ENCODE measurements around the gene CT45A7. TPM values are rescaled to one million over a fixed set of nuclear protein-coding genes. Genes with fewer than 3 reads are reported as not detected.
"Not testable (repeated sequence)": the region's sequence is repeated elsewhere in the genome, so short reads cannot be mapped to it uniquely, and the experiment has no call there.

CT45A7 gene
- not detected in 2 replicates for total RNA-seq (2013; cell fraction: nucleolus; rRNA removed)
- not detected in 2 replicates for total RNA-seq (2014; rRNA removed)
- not detected in 2 replicates for total RNA-seq (2014; rRNA removed; fragmentation: Illumina TruSeq; extraction: Trizol)
- not detected in 2 replicates for total RNA-seq (2021)
- polyA plus RNA-seq (2011; ENCODE audit: low read depth): not detected
- polyA plus RNA-seq (2011; rRNA removed): not detected in 2 replicates
- polyA plus RNA-seq (2011; cell fraction: cytosol; rRNA removed): not detected in 2 replicates
- polyA plus RNA-seq (2011; cell fraction: nucleus; rRNA removed): not detected in 2 replicates
- polyA plus RNA-seq (2012): not detected in 2 replicates
- polyA plus RNA-seq (2014; fragmentation: Illumina TruSeq; extraction: Trizol): not detected in 2 replicates
- polyA plus RNA-seq (2014; fragmentation: Nextera tagmentation; extraction: Ambion mirVana): not detected
- polyA plus RNA-seq (2014; rRNA removed): not detected in 2 replicates
- not detected for polyA plus RNA-seq (2016; fragmentation: Nextera tagmentation; extraction: Ambion mirVana)
- not detected in 2 replicates for polyA minus RNA-seq (2011; rRNA and poly(A)+ RNA removed)
- polyA minus RNA-seq (2011; cell fraction: cytosol; rRNA and poly(A)+ RNA removed): not detected in 2 replicates
- polyA minus RNA-seq (2011; cell fraction: nucleus; rRNA and poly(A)+ RNA removed): not detected in 2 replicates
- not detected for Bru-seq, nascent RNA
- not detected for BruChase-seq, experiment 1, labeled RNA remaining after a 6-hour chase
- BruChase-seq, experiment 2, labeled RNA remaining after a 2-hour chase: not detected
- long read RNA-seq, experiment 1: 0 reads
- long read RNA-seq, experiment 2: 0 reads

- H3K79me2 ChIP-seq (ENCODE audit: control insufficient read depth, insufficient read depth, low read length); DNase-seq (ENCODE audit: low read depth, low spot score); H3K9ac ChIP-seq (ENCODE audit: control insufficient read depth, insufficient read depth, low read length); H3K36me3 ChIP-seq (ENCODE audit: control insufficient read depth in 2 of 2, insufficient read depth in 2 of 2, low read length in 1 of 2); H3K27me3 ChIP-seq (replicated peaks in 1 of 2; ENCODE audit: control insufficient read depth in 2 of 2, insufficient read depth in 2 of 2, low read length in 1 of 2); H4K20me1 ChIP-seq (ENCODE audit: control insufficient read depth, insufficient read depth); CTCF ChIA-PET; RAD21 ChIA-PET (ENCODE audit: unreplicated experiment); H3K4me2 ChIP-seq (ENCODE audit: control insufficient read depth, insufficient read depth); in situ Hi-C loops (cut with MboI); SMC1A ChIA-PET (ENCODE audit: uncharacterized antibody, unreplicated experiment); BruUV-seq (replicated peaks); H3K4me1 ChIP-seq (ENCODE audit: control insufficient read depth, insufficient read depth, low read length); intact Hi-C loops (cut with micrococcal nuclease; ENCODE audit: unreplicated experiment); H3K27ac ChIP-seq (ENCODE audit: control insufficient read depth, insufficient read depth); H3K9me3 ChIP-seq (replicated peaks; ENCODE audit: control insufficient read depth, insufficient read depth, low read length); H2AFZ ChIP-seq (ENCODE audit: control insufficient read depth, low read depth, low read length); FAIRE-seq; POLR2A ChIA-PET; ATAC-seq; H3K4me3 ChIP-seq: not testable (repeated sequence)
- WGBS (ENCODE audit: insufficient coverage, insufficient replicate concordance, low lambda C conversion rate, missing lambda C conversion rate): no CpG with 5 or more reads among the region's 17 CpGs
Measured at GRCh38 chrX:135837180-135837579, at the start of gene CT45A7. Gene CT45A7, minus strand, starts transcription at chrX:135837280. Its CDS starts 3,747 bp downstream, at chrX:135833533.

GRCh38 chrX:135882741-135883140, 45.7 kb upstream of the CT45A7 start:
- CTCF ChIA-PET; H2AFZ ChIP-seq (ENCODE audit: control insufficient read depth, low read depth, low read length); H3K27ac ChIP-seq (ENCODE audit: control insufficient read depth, insufficient read depth); H3K4me3 ChIP-seq; SMC1A ChIA-PET (ENCODE audit: uncharacterized antibody, unreplicated experiment); DNase-seq (ENCODE audit: low read depth, low spot score); POLR2A ChIA-PET; FAIRE-seq; H4K20me1 ChIP-seq (ENCODE audit: control insufficient read depth, insufficient read depth); in situ Hi-C loops (cut with MboI); BruUV-seq (replicated peaks); intact Hi-C loops (cut with micrococcal nuclease; ENCODE audit: unreplicated experiment); RAD21 ChIA-PET (ENCODE audit: unreplicated experiment); H3K9ac ChIP-seq (ENCODE audit: control insufficient read depth, insufficient read depth, low read length); H3K79me2 ChIP-seq (ENCODE audit: control insufficient read depth, insufficient read depth, low read length); H3K27me3 ChIP-seq (replicated peaks in 1 of 2; ENCODE audit: control insufficient read depth in 2 of 2, insufficient read depth in 2 of 2, low read length in 1 of 2); H3K36me3 ChIP-seq (ENCODE audit: control insufficient read depth in 2 of 2, insufficient read depth in 2 of 2, low read length in 1 of 2); H3K4me1 ChIP-seq (ENCODE audit: control insufficient read depth, insufficient read depth, low read length); H3K9me3 ChIP-seq (replicated peaks; ENCODE audit: control insufficient read depth, insufficient read depth, low read length); ATAC-seq; H3K4me2 ChIP-seq (ENCODE audit: control insufficient read depth, insufficient read depth): not testable (repeated sequence)
- WGBS (ENCODE audit: insufficient coverage, insufficient replicate concordance, low lambda C conversion rate, missing lambda C conversion rate): 0% methylated on average over 4 of the region's 5 CpGs

- H4K20me1 ChIP-seq (ENCODE audit: control insufficient read depth, insufficient read depth); ATAC-seq; SMC1A ChIA-PET (ENCODE audit: uncharacterized antibody, unreplicated experiment); H3K4me2 ChIP-seq (ENCODE audit: control insufficient read depth, insufficient read depth); H2AFZ ChIP-seq (ENCODE audit: control insufficient read depth, low read depth, low read length); DNase-seq (ENCODE audit: low read depth, low spot score); FAIRE-seq; H3K27me3 ChIP-seq (replicated peaks in 1 of 2; ENCODE audit: control insufficient read depth in 2 of 2, insufficient read depth in 2 of 2, low read length in 1 of 2); H3K4me3 ChIP-seq; H3K79me2 ChIP-seq (ENCODE audit: control insufficient read depth, insufficient read depth, low read length); intact Hi-C loops (cut with micrococcal nuclease; ENCODE audit: unreplicated experiment); H3K36me3 ChIP-seq (ENCODE audit: control insufficient read depth in 2 of 2, insufficient read depth in 2 of 2, low read length in 1 of 2); H3K9me3 ChIP-seq (replicated peaks; ENCODE audit: control insufficient read depth, insufficient read depth, low read length); BruUV-seq (replicated peaks); H3K27ac ChIP-seq (ENCODE audit: control insufficient read depth, insufficient read depth); POLR2A ChIA-PET; H3K9ac ChIP-seq (ENCODE audit: control insufficient read depth, insufficient read depth, low read length); RAD21 ChIA-PET (ENCODE audit: unreplicated experiment); in situ Hi-C loops (cut with MboI); H3K4me1 ChIP-seq (ENCODE audit: control insufficient read depth, insufficient read depth, low read length); CTCF ChIA-PET: not testable (repeated sequence)
- WGBS (ENCODE audit: insufficient coverage, insufficient replicate concordance, low lambda C conversion rate, missing lambda C conversion rate): no CpG with 5 or more reads among the region's 17 CpGs
Measured at GRCh38 chrX:135871712-135872111, 34.6 kb upstream of the CT45A7 start, which contains the start of gene CT45A9. Gene CT45A9, minus strand, starts transcription at chrX:135871812. Its CDS starts 3,751 bp downstream, at chrX:135868061.

- H2AFZ ChIP-seq (ENCODE audit: control insufficient read depth, low read depth, low read length); H3K9ac ChIP-seq (ENCODE audit: control insufficient read depth, insufficient read depth, low read length); ATAC-seq; CTCF ChIA-PET; H3K79me2 ChIP-seq (ENCODE audit: control insufficient read depth, insufficient read depth, low read length); in situ Hi-C loops (cut with MboI); BruUV-seq (replicated peaks); intact Hi-C loops (cut with micrococcal nuclease; ENCODE audit: unreplicated experiment); H3K27ac ChIP-seq (ENCODE audit: control insufficient read depth, insufficient read depth); SMC1A ChIA-PET (ENCODE audit: uncharacterized antibody, unreplicated experiment); RAD21 ChIA-PET (ENCODE audit: unreplicated experiment); H3K4me1 ChIP-seq (ENCODE audit: control insufficient read depth, insufficient read depth, low read length); FAIRE-seq; H3K4me2 ChIP-seq (ENCODE audit: control insufficient read depth, insufficient read depth); H4K20me1 ChIP-seq (ENCODE audit: control insufficient read depth, insufficient read depth); DNase-seq (ENCODE audit: low read depth, low spot score); H3K36me3 ChIP-seq (ENCODE audit: control insufficient read depth in 2 of 2, insufficient read depth in 2 of 2, low read length in 1 of 2); H3K9me3 ChIP-seq (replicated peaks; ENCODE audit: control insufficient read depth, insufficient read depth, low read length); POLR2A ChIA-PET; H3K27me3 ChIP-seq (replicated peaks in 1 of 2; ENCODE audit: control insufficient read depth in 2 of 2, insufficient read depth in 2 of 2, low read length in 1 of 2); H3K4me3 ChIP-seq: not testable (repeated sequence)
- WGBS (ENCODE audit: insufficient coverage, insufficient replicate concordance, low lambda C conversion rate, missing lambda C conversion rate): no CpG with 5 or more reads among the region's 17 CpGs
Measured at GRCh38 chrX:135854438-135854837, 17.4 kb upstream of the CT45A7 start, which contains the start of gene CT45A8. Gene CT45A8, minus strand, starts transcription at chrX:135854538. Its CDS starts 3,755 bp downstream, at chrX:135850783.
